ENCODE data around the gene ZNF575.

ZNF575 gene

DNA sequence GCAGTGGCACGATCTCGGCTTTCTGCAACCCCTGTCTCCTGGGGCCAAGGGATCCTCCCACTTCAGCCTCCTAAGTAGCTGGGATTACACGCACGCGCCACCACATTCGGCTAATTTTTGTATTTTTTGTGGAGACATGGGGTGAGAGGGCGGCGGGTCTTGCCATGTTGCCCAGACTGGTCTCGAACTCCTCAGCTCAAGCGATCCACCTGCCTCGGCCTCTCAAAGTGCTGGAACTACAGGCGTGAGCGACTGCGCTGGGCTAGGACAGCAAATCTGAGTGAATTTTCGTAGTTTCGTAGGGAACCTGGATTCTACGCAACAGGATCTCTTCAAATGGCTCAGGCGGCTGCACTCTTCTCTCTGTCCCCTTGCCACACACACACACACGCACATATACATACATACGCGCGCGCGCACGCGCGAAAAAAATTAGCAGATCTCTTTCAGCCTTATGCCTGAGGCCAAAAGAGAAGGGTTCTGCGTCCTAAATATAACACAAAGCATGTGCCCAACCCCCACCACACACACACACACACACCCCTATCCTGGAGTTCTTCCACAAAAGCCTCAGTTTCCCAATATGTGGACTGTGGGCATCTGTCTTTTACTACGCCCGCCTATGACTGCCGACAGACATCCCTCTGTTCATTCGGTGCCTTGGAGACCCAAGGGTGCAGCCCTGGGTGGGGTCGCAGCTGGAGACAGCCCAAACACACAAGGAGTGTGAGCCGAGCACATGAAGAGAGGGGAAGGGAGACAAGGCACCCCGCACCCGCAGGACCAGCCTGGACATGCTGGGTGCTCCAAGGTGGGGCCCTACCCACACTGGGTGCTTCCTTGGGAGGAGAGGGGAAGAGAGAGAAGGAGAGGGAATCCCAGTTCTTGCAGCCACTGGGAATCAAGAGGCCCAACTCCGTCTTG lies 43.2 kb downstream of the ZNF575 start:
- no peak for DNase-seq
- Histone ChIP-seq H4K8ac (ENCODE audit: low read length) (peak overlapping the region; percentile 86), H2BK5ac (ENCODE audit: low read depth, low read length, poor library complexity, severe bottlenecking) (peak overlapping the region; percentile 19), H3K4me3 (ENCODE audit: insufficient read depth in 1 of 2, low read depth in 1 of 2, low read length in 2 of 2) (peak overlapping the region in 1 of 2 experiments; percentile 100), H3K4ac (ENCODE audit: low read depth in 1 of 2, low read length in 2 of 2) (peak overlapping the region; percentile 46 to 74), H3K4me2 (ENCODE audit: low read length, poor library complexity, severe bottlenecking) (no peak overlapping the region), H3K9me3 (ENCODE audit: control insufficient read depth, low read length) (no peaks in the 10 kb centered on the region), H3K23ac (ENCODE audit: low read length in 2 of 2) (no peak overlapping the region), H2AFZ (ENCODE audit: low read depth, low read length) (peak overlapping the region; percentile 67), H3K79me1 (replicated peaks; ENCODE audit: low read length, poor library complexity, severe bottlenecking) (peaks cover 25% of the 10 kb centered on the region), H3K9ac (ENCODE audit: low read length) (peak overlapping the region; percentile 100), H3K36me3 (ENCODE audit: control insufficient read depth in 1 of 2, insufficient read depth in 2 of 2, low read depth in 1 of 2, low read length in 2 of 2) (peaks cover 0 to 20% of the 10 kb centered on the region in 2 experiments), H2BK12ac (ENCODE audit: low read length in 2 of 2) (peak overlapping the region; percentile 20 to 71), H2BK120ac (ENCODE audit: low read depth, low read length) (peak overlapping the region; percentile 64), H3K18ac (ENCODE audit: low read depth in 1 of 2, low read length in 2 of 2) (peak overlapping the region; percentile 77 to 89), H4K91ac (ENCODE audit: low read length) (peak overlapping the region; percentile 70), H3K4me1 (ENCODE audit: control insufficient read depth, insufficient read depth, low read depth, low read length) (peaks cover 12% of the 10 kb centered on the region), H3K14ac (ENCODE audit: low read length in 2 of 2) (no peak overlapping the region), H2BK15ac (ENCODE audit: low read depth, poor library complexity, severe bottlenecking) (no peak overlapping the region), H3K27me3 (ENCODE audit: control insufficient read depth in 1 of 2, insufficient read depth in 1 of 2, low read length in 2 of 2) (no peaks in the 10 kb centered on the region), H2AK5ac (ENCODE audit: low read length, severe bottlenecking) (peak overlapping the region; percentile 69), H3K27ac (ENCODE audit: low read length, poor library complexity, severe bottlenecking) (peak overlapping the region; percentile 30)
- 88% methylated on average over 37 of the region's 37 CpGs for WGBS

DNA sequence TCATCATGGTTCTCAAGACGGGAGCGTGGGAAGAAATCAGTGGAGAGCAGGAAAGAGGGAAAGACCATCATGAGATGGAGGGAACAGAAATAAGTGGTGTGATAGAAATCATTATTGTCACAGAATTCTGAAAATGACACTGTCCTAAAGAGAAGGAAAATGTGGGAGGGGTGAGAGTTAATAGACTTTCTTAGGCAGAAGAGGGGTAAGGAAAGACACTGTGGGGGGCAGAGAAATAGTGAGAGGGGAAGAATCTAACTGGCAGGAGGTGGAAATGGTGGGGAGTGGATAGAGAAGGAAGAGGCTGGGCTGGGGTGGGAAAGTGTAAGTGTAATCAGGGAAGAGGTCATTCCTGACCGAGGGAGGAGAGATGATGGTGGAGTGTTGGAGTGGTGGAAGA lies 45.8 kb downstream of the ZNF575 start:
- H3K4me3 ChIP-seq (ENCODE audit: insufficient read depth in 1 of 2, low read depth in 1 of 2, low read length in 2 of 2) = no peak overlapping the region

DNA sequence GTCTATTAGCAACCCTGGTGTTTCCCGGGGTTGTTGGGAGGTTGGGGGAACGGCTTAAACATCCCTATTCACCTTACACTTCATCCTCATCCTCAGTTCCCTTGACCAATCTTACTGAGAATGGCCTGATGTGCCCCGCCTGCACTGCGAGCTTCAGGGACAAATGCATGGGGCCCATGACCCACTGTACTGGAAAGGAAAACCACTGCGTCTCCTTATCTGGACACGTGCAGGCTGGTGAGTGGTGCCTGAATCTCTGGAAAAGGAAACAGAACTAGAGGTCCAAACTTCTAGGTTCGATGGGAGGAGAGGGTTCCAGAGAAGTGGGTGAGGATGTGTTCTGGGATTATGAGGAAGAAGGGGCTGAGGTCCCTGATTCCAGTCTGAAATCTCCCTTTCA lies 48.5 kb downstream of the ZNF575 start:
- H2BK120ac ChIP-seq (ENCODE audit: low read depth, low read length) = no peak overlapping the region
- DNase-seq = no peak
- H3K27me3 ChIP-seq (ENCODE audit: control insufficient read depth in 1 of 2, insufficient read depth in 1 of 2, low read length in 2 of 2) = no peaks in the 10 kb centered on the region
- H3K79me1 ChIP-seq (replicated peaks; ENCODE audit: low read length, poor library complexity, severe bottlenecking) = peaks cover 18% of the 10 kb centered on the region
- H4K91ac ChIP-seq (ENCODE audit: low read length) = no peak overlapping the region
- H3K14ac ChIP-seq (ENCODE audit: low read length in 2 of 2) = no peak overlapping the region
- H3K9ac ChIP-seq (ENCODE audit: low read length) = peak overlapping the region; percentile 97
- WGBS = 86% methylated on average over 7 of the region's 7 CpGs
- H3K27ac ChIP-seq (ENCODE audit: low read length, poor library complexity, severe bottlenecking) = no peak overlapping the region
- H2AK5ac ChIP-seq (ENCODE audit: low read length, severe bottlenecking) = no peak overlapping the region
- H2AFZ ChIP-seq (ENCODE audit: low read depth, low read length) = no peak overlapping the region
- no peak overlapping the region for H4K8ac ChIP-seq (ENCODE audit: low read length)
- H2BK12ac ChIP-seq (ENCODE audit: low read length in 2 of 2) = no peak overlapping the region
- H3K23ac ChIP-seq (ENCODE audit: low read length in 2 of 2) = no peak overlapping the region
- no peak overlapping the region for H3K18ac ChIP-seq (ENCODE audit: low read depth in 1 of 2, low read length in 2 of 2)
- no peak overlapping the region for H2BK5ac ChIP-seq (ENCODE audit: low read depth, low read length, poor library complexity, severe bottlenecking)
- H3K36me3 ChIP-seq (ENCODE audit: control insufficient read depth in 1 of 2, insufficient read depth in 2 of 2, low read depth in 1 of 2, low read length in 2 of 2) = peaks cover 2 to 19% of the 10 kb centered on the region in 2 experiments
- no peak overlapping the region for H2BK15ac ChIP-seq (ENCODE audit: low read depth, poor library complexity, severe bottlenecking)
- H3K4ac ChIP-seq (ENCODE audit: low read depth in 1 of 2, low read length in 2 of 2) = no peak overlapping the region
- no peak overlapping the region for H3K4me2 ChIP-seq (ENCODE audit: low read length, poor library complexity, severe bottlenecking)
- H3K9me3 ChIP-seq (ENCODE audit: control insufficient read depth, low read length) = no peaks in the 10 kb centered on the region
- H3K4me3 ChIP-seq (ENCODE audit: insufficient read depth in 1 of 2, low read depth in 1 of 2, low read length in 2 of 2) = peak overlapping the region in 1 of 2 experiments; percentile 77
- peaks cover 12% of the 10 kb centered on the region for H3K4me1 ChIP-seq (ENCODE audit: control insufficient read depth, insufficient read depth, low read depth, low read length)

More for the DNA sequence above, 45.8 kb downstream of the ZNF575 start:
- Histone ChIP-seq H2BK12ac (ENCODE audit: low read length in 2 of 2) (no peak overlapping the region), H2BK5ac (ENCODE audit: low read depth, low read length, poor library complexity, severe bottlenecking) (no peak overlapping the region), H3K27me3 (ENCODE audit: control insufficient read depth in 1 of 2, insufficient read depth in 1 of 2, low read length in 2 of 2) (no peaks in the 10 kb centered on the region), H4K91ac (ENCODE audit: low read length) (no peak overlapping the region), H3K4me2 (ENCODE audit: low read length, poor library complexity, severe bottlenecking) (no peak overlapping the region), H2AK5ac (ENCODE audit: low read length, severe bottlenecking) (no peak overlapping the region), H3K27ac (ENCODE audit: low read length, poor library complexity, severe bottlenecking) (no peak overlapping the region), H3K4me1 (ENCODE audit: control insufficient read depth, insufficient read depth, low read depth, low read length) (peaks cover 14% of the 10 kb centered on the region), H2BK15ac (ENCODE audit: low read depth, poor library complexity, severe bottlenecking) (no peak overlapping the region), H3K14ac (ENCODE audit: low read length in 2 of 2) (no peak overlapping the region), H3K18ac (ENCODE audit: low read depth in 1 of 2, low read length in 2 of 2) (no peak overlapping the region), H3K9ac (ENCODE audit: low read length) (no peak overlapping the region), H3K9me3 (ENCODE audit: control insufficient read depth, low read length) (no peaks in the 10 kb centered on the region), H3K36me3 (ENCODE audit: control insufficient read depth in 1 of 2, insufficient read depth in 2 of 2, low read depth in 1 of 2, low read length in 2 of 2) (peaks cover 0 to under 1% of the 10 kb centered on the region in 2 experiments), H3K23ac (ENCODE audit: low read length in 2 of 2) (no peak overlapping the region), H2BK120ac (ENCODE audit: low read depth, low read length) (no peak overlapping the region), H3K4ac (ENCODE audit: low read depth in 1 of 2, low read length in 2 of 2) (no peak overlapping the region), H2AFZ (ENCODE audit: low read depth, low read length) (no peak overlapping the region), H3K79me1 (replicated peaks; ENCODE audit: low read length, poor library complexity, severe bottlenecking) (peaks cover 11% of the 10 kb centered on the region), H4K8ac (ENCODE audit: low read length) (no peak overlapping the region)
- WGBS = 87% methylated on average over 3 of the region's 3 CpGs
- DNase-seq = no peak

DNA sequence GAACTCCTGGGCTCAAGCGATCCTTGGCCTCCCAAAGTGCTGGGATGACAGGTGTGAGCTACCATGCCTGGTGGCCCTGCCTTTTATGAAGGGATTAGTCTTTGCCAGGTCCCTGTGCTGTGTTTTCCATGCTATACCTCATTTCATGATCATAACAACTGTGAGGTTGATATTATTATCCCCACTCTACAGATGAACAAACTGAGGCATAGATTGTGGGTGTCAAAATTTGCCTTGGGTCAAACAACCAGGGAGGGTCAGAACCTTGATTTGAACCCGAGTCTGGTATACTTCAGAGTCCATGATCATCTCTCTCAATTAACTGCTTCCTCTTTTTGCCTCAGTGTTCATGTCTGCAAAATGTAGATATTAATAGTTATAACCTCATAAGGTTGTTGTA lies 49.5 kb downstream of the ZNF575 start:
- no peak overlapping the region for H3K4ac ChIP-seq (ENCODE audit: low read depth in 1 of 2, low read length in 2 of 2)
- no peak for DNase-seq
- no peak overlapping the region for H3K9ac ChIP-seq (ENCODE audit: low read length)
- H4K91ac ChIP-seq (ENCODE audit: low read length) = no peak overlapping the region
- no peak overlapping the region for H3K27ac ChIP-seq (ENCODE audit: low read length, poor library complexity, severe bottlenecking)
- H3K23ac ChIP-seq (ENCODE audit: low read length in 2 of 2) = no peak overlapping the region
- no peak overlapping the region for H2BK120ac ChIP-seq (ENCODE audit: low read depth, low read length)
- H4K8ac ChIP-seq (ENCODE audit: low read length) = no peak overlapping the region
- H3K4me2 ChIP-seq (ENCODE audit: low read length, poor library complexity, severe bottlenecking) = no peak overlapping the region
- no peak overlapping the region for H2BK5ac ChIP-seq (ENCODE audit: low read depth, low read length, poor library complexity, severe bottlenecking)
- no peak overlapping the region for H2BK15ac ChIP-seq (ENCODE audit: low read depth, poor library complexity, severe bottlenecking)
- 100% methylated on average over 2 of the region's 2 CpGs for WGBS
- H2AFZ ChIP-seq (ENCODE audit: low read depth, low read length) = no peak overlapping the region
- no peak overlapping the region for H2AK5ac ChIP-seq (ENCODE audit: low read length, severe bottlenecking)
- H3K4me3 ChIP-seq (ENCODE audit: insufficient read depth in 1 of 2, low read depth in 1 of 2, low read length in 2 of 2) = no peak overlapping the region
- no peaks in the 10 kb centered on the region for H3K27me3 ChIP-seq (ENCODE audit: control insufficient read depth in 1 of 2, insufficient read depth in 1 of 2, low read length in 2 of 2)
- no peaks in the 10 kb centered on the region for H3K9me3 ChIP-seq (ENCODE audit: control insufficient read depth, low read length)
- peaks cover 12% of the 10 kb centered on the region for H3K4me1 ChIP-seq (ENCODE audit: control insufficient read depth, insufficient read depth, low read depth, low read length)
- peaks cover 6 to 28% of the 10 kb centered on the region in 2 experiments for H3K36me3 ChIP-seq (ENCODE audit: control insufficient read depth in 1 of 2, insufficient read depth in 2 of 2, low read depth in 1 of 2, low read length in 2 of 2)
- no peak overlapping the region for H3K14ac ChIP-seq (ENCODE audit: low read length in 2 of 2)
- no peak overlapping the region for H3K18ac ChIP-seq (ENCODE audit: low read depth in 1 of 2, low read length in 2 of 2)
- peaks cover 16% of the 10 kb centered on the region for H3K79me1 ChIP-seq (replicated peaks; ENCODE audit: low read length, poor library complexity, severe bottlenecking)
- H2BK12ac ChIP-seq (ENCODE audit: low read length in 2 of 2) = no peak overlapping the region

All from mesenchymal stem cell (in vitro differentiated cells and primary cell).